Upper lobe of right lung (tissue), 1 donor: ENCODE measurements around the gene CPEB4. TPM values are rescaled to one million over a fixed set of nuclear protein-coding genes. Genes with fewer than 3 reads are reported as not detected.

ENCODE experiments used
- ATAC-seq: fragments of 200-7000 bp; cut with Tn5 transposase; one replicate; pipeline ENCODE4 v1.9.1; 2020; ENCODE audit warnings: mild to moderate bottlenecking, moderate library complexity
- DNase-seq: peaks from one replicate; pipeline ENCODE4 v3.0.0-alpha.2; 2020
- H3K27ac ChIP-seq: fragments of 200-600 bp; one replicate; pipeline ENCODE4 v1.8.0; 2022
- H3K27me3 ChIP-seq: fragments of 200-600 bp; one replicate; pipeline ENCODE4 v1.8.0; 2022; ENCODE audit warnings: mild to moderate bottlenecking
- H3K36me3 ChIP-seq: fragments of 200-600 bp; one replicate; pipeline ENCODE4 v1.8.0; 2022
- H3K4me1 ChIP-seq: fragments of 200-600 bp; one replicate; pipeline ENCODE4 v1.8.0; 2022
- H3K4me3 ChIP-seq: fragments of 200-600 bp; one replicate; pipeline ENCODE4 v1.8.0; 2022; ENCODE audit warnings: mild to moderate bottlenecking
- H3K9me3 ChIP-seq: fragments of 200-600 bp; one replicate; pipeline ENCODE4 v1.8.0; 2022
- intact Hi-C: fragments of 100-400 bp; cut with DNase I; formaldehyde crosslinking; loops from one replicate; pipeline ENCODE4 v1.11.0; 2022
- total RNA-seq: library from RNA; stranded (reverse); fragmentation: NEBNext Ultra II Directional; extraction: Animal tissue kit (Norgen Biotek cat#: 25700); gene quantifications from one replicate; pipeline ENCODE4 v1.2.1, GENCODE V29; 2021
- TF ChIP-seq, protein P1 (sequence below): fragments of 200-600 bp; IDR thresholded peaks from one replicate; pipeline ENCODE4 v1.8.0; 2022; ENCODE audit warnings: antibody characterized with exemption
- donor health status: DM: no; HTN: yes; CAD: no; lungs with severe emphysema.

Gene CPEB4
- total RNA-seq, 1 donor from 2014 or later: 62.4 TPM

GRCh38 chr5:173972925-173973615, 84.9 kb downstream of the CPEB4 start:
- no peaks in the 10 kb centered on the region for H3K9me3 ChIP-seq
- intact Hi-C loops: loop anchor here (5.0 kb wide), 1 partner anchor 351 kb away; no protein-coding TSS in a partner anchor
- DNase-seq: peak; percentile 85
- H3K27me3 ChIP-seq: no peaks in the 10 kb centered on the region
- H3K4me1 ChIP-seq: peaks cover 16% of the 10 kb centered on the region
- peak; percentile 91 for ATAC-seq
- H3K36me3 ChIP-seq: no peaks in the 10 kb centered on the region
- H3K27ac ChIP-seq: peak overlapping the region; percentile 42
- TF ChIP-seq, protein P1, sequence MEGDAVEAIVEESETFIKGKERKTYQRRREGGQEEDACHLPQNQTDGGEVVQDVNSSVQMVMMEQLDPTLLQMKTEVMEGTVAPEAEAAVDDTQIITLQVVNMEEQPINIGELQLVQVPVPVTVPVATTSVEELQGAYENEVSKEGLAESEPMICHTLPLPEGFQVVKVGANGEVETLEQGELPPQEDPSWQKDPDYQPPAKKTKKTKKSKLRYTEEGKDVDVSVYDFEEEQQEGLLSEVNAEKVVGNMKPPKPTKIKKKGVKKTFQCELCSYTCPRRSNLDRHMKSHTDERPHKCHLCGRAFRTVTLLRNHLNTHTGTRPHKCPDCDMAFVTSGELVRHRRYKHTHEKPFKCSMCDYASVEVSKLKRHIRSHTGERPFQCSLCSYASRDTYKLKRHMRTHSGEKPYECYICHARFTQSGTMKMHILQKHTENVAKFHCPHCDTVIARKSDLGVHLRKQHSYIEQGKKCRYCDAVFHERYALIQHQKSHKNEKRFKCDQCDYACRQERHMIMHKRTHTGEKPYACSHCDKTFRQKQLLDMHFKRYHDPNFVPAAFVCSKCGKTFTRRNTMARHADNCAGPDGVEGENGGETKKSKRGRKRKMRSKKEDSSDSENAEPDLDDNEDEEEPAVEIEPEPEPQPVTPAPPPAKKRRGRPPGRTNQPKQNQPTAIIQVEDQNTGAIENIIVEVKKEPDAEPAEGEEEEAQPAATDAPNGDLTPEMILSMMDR: peak; percentile 86
- H3K4me3 ChIP-seq: peak overlapping the region; percentile 55

GRCh38 chr5:173973616-173973969, 85.4 kb downstream of the CPEB4 start:
- ATAC-seq (peak; percentile 67), DNase-seq (peak; percentile 81)
- intact Hi-C loops: loop anchor here (5.0 kb wide), 1 partner anchor 351 kb away; no protein-coding TSS in a partner anchor

DNA sequence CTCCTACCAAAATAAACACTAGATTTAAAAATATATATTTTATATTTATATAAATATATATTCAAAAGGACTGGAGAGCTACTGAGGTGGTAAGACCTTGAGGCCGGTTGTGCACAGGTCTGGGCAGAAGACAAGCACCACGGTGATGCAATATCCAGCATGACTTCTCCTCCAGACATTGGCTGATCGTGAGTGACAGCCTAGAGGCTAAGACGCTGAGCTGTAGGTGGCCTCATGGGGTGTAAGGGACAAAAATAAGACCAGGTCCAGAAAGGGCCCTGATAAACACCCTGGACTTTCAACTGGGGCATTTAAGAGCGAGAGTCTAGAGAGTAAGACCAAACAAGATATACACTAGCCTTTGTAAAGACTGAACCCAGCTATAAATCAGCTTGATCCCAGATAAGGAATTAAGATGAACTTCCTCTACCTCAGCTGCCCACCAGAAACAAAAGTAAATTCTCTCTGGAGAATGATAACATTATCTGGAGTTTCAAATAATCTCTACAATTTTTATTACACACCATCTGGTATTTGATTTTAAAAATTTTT, 86.6 kb downstream of the CPEB4 start:
- Histone ChIP-seq H3K4me1 (peaks cover 13% of the 10 kb centered on the region), H3K27ac (no peak overlapping the region), H3K9me3 (no peaks in the 10 kb centered on the region), H3K36me3 (no peaks in the 10 kb centered on the region), H3K27me3 (no peaks in the 10 kb centered on the region), H3K4me3 (no peak overlapping the region)
- intact Hi-C loops: loop anchor here (5.0 kb wide), 1 partner anchor 352 kb away; no protein-coding TSS in a partner anchor
- DNase-seq (no peak), ATAC-seq (peak; percentile 33)
- TF ChIP-seq, protein P1: no peak

More at GRCh38 chr5:173973616-173973969, 85.4 kb downstream of the CPEB4 start:
- peak overlapping the region; percentile 42 for H3K27ac ChIP-seq
- peak overlapping the region; percentile 55 for H3K4me3 ChIP-seq
- no peaks in the 10 kb centered on the region for H3K9me3 ChIP-seq
- H3K36me3 ChIP-seq: no peaks in the 10 kb centered on the region
- no peaks in the 10 kb centered on the region for H3K27me3 ChIP-seq
- peaks cover 16% of the 10 kb centered on the region for H3K4me1 ChIP-seq
- TF ChIP-seq, protein P1: no peak

DNA sequence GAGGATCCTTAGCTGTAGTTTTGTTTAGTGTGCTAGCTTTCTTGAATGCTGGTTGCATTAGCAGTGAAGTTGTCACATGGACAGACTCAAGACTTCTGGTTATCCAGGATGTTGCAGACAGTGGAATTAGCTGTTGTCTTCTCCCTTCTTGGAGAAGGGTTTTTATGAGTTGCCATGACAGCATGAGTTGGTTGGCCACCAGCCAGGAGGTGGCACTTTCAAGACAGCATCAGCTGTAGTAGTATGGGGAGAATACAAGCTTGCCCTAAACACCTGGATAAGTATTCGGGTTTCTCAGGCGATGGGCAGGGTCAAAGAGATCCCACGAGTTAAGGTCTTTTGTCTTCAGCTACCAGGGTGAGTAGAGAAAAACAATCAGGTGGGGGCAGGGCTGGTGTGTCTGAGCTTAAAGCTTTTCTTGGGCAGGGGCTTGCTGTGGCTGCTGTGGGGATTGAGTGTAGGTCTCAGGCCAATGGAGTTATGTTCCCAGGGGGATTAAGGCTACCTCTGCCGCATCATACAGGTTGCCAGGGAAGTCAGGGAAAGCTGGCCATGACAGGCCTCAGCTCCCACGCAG, 93.1 kb downstream of the CPEB4 start:
- Histone ChIP-seq H3K36me3 (no peaks in the 10 kb centered on the region), H3K9me3 (no peaks in the 10 kb centered on the region), H3K27me3 (peaks cover 7% of the 10 kb centered on the region), H3K27ac (no peak overlapping the region), H3K4me3 (no peak overlapping the region), H3K4me1 (no peaks in the 10 kb centered on the region)
- DNase-seq: no peak
- TF ChIP-seq, protein P1: no peak
- ATAC-seq: no peak
- intact Hi-C loops: no loop called here

- TF ChIP-seq, protein P1: peak; percentile 19
- DNase-seq: no peak
- H3K27ac ChIP-seq: no peak overlapping the region
- no peaks in the 10 kb centered on the region for H3K36me3 ChIP-seq
- H3K9me3 ChIP-seq: no peaks in the 10 kb centered on the region
- no peaks in the 10 kb centered on the region for H3K4me1 ChIP-seq
- ATAC-seq: peak; percentile 49
- H3K27me3 ChIP-seq: peaks cover 7% of the 10 kb centered on the region
- intact Hi-C loops: no loop called here
- H3K4me3 ChIP-seq: no peak overlapping the region
Observed at GRCh38 chr5:173984218-173984617, 96.1 kb downstream of the CPEB4 start.
